Cardiac muscle cell (in vitro differentiated cells and primary cell): ENCODE results near the gene DIP2B. TPM values are rescaled to one million over a fixed set of nuclear protein-coding genes. Genes with fewer than 3 reads are reported as not detected.

Experiments
- DNase-seq, 2 donors: peaks; one replicate each; pipeline versions ENCODE4 v3.0.0 to v3.0.0-alpha.2; 2010 to 2017; ENCODE audit warnings: low read depth in 1 of 2, low spot score in 1 of 2
- H3K27ac ChIP-seq: fragments of 200-600 bp; sonication (generic); 2 replicates; pipeline ENCODE4 v1.5.1; 2016
- H3K27me3 ChIP-seq: fragments of 200-600 bp; sonication (generic); 2 replicates; pipeline ENCODE4 v1.6.0; 2016; ENCODE audit warnings: control low read depth
- H3K36me3 ChIP-seq: fragments of 200-600 bp; sonication (generic); 2 replicates; pipeline ENCODE4 v1.5.1; 2016; ENCODE audit warnings: control low read depth
- H3K4me1 ChIP-seq: fragments of 200-600 bp; sonication (generic); 2 replicates; pipeline ENCODE4 v1.8.1; 2017; ENCODE audit warnings: low read depth, mild to moderate bottlenecking, mixed run types
- H3K4me3 ChIP-seq: fragments of 200-600 bp; sonication (generic); 2 replicates; pipeline ENCODE4 v1.5.1; 2016; ENCODE audit warnings: mild to moderate bottlenecking
- H3K9me3 ChIP-seq: fragments of 200-600 bp; sonication (generic); 2 replicates; pipeline ENCODE4 v1.5.1; 2017; ENCODE audit warnings: low read depth, mild to moderate bottlenecking, control low read depth
- polyA plus RNA-seq: library from polyadenylated mRNA; unstranded; fragments of >200 nt; fragmentation: Nextera tagmentation; extraction: Ambion mirVana; gene quantifications from 2 replicates; pipeline ENCODE4 v1.2.1, GENCODE V29; 2016
- total RNA-seq: library from RNA; depleted of rRNA; stranded (reverse); fragments of >200 nt; gene quantifications from 2 replicates; pipeline ENCODE4 v1.2.3, GENCODE V29; 2016
- TF ChIP-seq, protein P1 (sequence below): IDR thresholded peaks from 2 replicates; pipeline ENCODE4 v1.5.1; 2012; ENCODE audit warnings: low read depth, mild to moderate bottlenecking, low read length

Gene DIP2B
- total and polyA plus RNA-seq, 2 experiments from 2014 or later = 15.5 to 55.1 TPM

- H3K4me1 ChIP-seq = peaks cover 37% of the 10 kb centered on the region
- no peaks in the 10 kb centered on the region for H3K9me3 ChIP-seq
- no peak for DNase-seq
- no peaks in the 10 kb centered on the region for H3K36me3 ChIP-seq
- TF ChIP-seq, protein P1, sequence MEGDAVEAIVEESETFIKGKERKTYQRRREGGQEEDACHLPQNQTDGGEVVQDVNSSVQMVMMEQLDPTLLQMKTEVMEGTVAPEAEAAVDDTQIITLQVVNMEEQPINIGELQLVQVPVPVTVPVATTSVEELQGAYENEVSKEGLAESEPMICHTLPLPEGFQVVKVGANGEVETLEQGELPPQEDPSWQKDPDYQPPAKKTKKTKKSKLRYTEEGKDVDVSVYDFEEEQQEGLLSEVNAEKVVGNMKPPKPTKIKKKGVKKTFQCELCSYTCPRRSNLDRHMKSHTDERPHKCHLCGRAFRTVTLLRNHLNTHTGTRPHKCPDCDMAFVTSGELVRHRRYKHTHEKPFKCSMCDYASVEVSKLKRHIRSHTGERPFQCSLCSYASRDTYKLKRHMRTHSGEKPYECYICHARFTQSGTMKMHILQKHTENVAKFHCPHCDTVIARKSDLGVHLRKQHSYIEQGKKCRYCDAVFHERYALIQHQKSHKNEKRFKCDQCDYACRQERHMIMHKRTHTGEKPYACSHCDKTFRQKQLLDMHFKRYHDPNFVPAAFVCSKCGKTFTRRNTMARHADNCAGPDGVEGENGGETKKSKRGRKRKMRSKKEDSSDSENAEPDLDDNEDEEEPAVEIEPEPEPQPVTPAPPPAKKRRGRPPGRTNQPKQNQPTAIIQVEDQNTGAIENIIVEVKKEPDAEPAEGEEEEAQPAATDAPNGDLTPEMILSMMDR = no peak
- peak overlapping the region; percentile 57 for H3K27ac ChIP-seq
- H3K4me3 ChIP-seq = no peak overlapping the region
- H3K27me3 ChIP-seq = no peaks in the 10 kb centered on the region
These were observed 111.1 kb downstream of the DIP2B start for GRCh38 chr12:50615907-50616296.

- TF ChIP-seq, protein P1 = no peak
- Histone ChIP-seq H3K27me3 (no peaks in the 10 kb centered on the region), H3K4me1 (peaks cover 51% of the 10 kb centered on the region), H3K9me3 (no peaks in the 10 kb centered on the region), H3K4me3 (no peak overlapping the region), H3K36me3 (no peaks in the 10 kb centered on the region), H3K27ac (no peak overlapping the region)
- DNase-seq = no peak
These were observed 112.9 kb downstream of the DIP2B start for GRCh38 chr12:50617657-50618056.

- no peaks in the 10 kb centered on the region for H3K36me3 ChIP-seq
- peaks cover 42% of the 10 kb centered on the region for H3K4me1 ChIP-seq
- H3K9me3 ChIP-seq = no peaks in the 10 kb centered on the region
- TF ChIP-seq, protein P1 = no peak
- H3K4me3 ChIP-seq = no peak overlapping the region
- peak overlapping the region; percentile 97 for H3K27ac ChIP-seq
- DNase-seq = peak; percentile 66 to 68
- no peaks in the 10 kb centered on the region for H3K27me3 ChIP-seq
These were observed 114.3 kb downstream of the DIP2B start for GRCh38 chr12:50618864-50619609.

DNA sequence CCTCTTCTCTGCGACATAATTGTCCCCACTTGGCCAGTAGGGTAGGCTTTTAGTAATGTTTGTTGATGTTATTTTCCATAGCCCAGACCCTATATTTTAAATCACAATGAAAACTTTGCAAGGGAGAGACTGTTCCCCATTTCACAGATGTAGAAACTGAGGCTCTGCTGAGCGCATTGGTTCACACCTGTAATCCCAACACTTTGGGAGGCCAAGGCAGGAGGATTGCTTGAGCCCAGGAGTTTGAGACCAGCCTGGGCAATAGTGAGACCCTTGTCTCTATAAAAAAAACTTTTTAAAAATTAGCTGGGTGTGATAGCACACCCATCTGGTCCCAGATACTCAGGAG, 114.8 kb downstream of the DIP2B start:
- TF ChIP-seq, protein P1 = no peak
- DNase-seq = no peak
- Histone ChIP-seq H3K27me3 (no peaks in the 10 kb centered on the region), H3K27ac (peak overlapping the region; percentile 97), H3K9me3 (no peaks in the 10 kb centered on the region), H3K36me3 (no peaks in the 10 kb centered on the region), H3K4me3 (no peak overlapping the region), H3K4me1 (peaks cover 39% of the 10 kb centered on the region)

GRCh38 chr12:50620109-50620977, 115.6 kb downstream of the DIP2B start:
- Histone ChIP-seq H3K36me3 (no peaks in the 10 kb centered on the region), H3K4me1 (peaks cover 43% of the 10 kb centered on the region), H3K9me3 (no peaks in the 10 kb centered on the region), H3K4me3 (no peak overlapping the region), H3K27ac (peak overlapping the region; percentile 97), H3K27me3 (no peaks in the 10 kb centered on the region)
- TF ChIP-seq, protein P1 = peak; percentile 16
- peak; percentile 57 to 87 for DNase-seq
